ENCODE results near the gene USP43.

Gene USP43

DNA sequence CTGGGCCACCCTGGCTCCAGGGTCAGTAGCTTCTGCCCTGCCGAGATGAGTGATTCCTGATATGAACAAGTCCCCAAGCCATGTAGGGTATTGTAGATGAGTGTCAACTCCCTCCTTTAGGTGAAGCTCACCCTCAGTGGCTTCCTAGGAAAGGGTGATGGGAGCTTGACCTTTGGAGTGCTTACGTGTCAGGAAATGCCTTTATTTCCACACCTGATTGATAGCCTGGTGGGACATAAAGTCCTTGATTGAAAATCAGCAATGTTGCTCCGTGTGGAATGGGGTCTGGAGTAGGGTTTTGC lies 58.4 kb downstream of the USP43 start:
- no peak for DNase-seq (ENCODE audit: low read depth in 2 of 2)

DNA sequence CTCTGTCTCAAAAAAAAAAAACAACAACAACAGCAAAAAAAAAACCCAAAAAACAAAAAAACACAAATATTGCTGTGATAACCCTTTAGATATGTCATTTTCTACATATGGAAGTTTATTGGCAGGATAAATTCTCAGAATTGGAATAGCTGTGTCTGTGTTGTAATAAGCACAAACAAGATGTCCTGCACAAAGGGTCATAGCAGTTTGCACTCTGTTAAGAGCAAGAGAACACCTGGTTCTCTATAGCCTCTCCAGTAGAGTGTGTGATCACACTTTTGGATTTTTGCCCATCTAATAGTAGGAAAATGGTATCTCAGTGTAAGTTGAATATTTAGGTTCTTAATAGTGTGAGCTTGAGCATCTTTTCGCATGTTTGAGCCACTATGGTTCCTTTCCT lies 60.4 kb downstream of the USP43 start:
- no peak for DNase-seq (ENCODE audit: low read depth in 2 of 2)

GRCh38 chr17:9707948-9708347 lies 62.6 kb downstream of the USP43 start:
- no peak for DNase-seq (ENCODE audit: low read depth in 2 of 2)

DNA sequence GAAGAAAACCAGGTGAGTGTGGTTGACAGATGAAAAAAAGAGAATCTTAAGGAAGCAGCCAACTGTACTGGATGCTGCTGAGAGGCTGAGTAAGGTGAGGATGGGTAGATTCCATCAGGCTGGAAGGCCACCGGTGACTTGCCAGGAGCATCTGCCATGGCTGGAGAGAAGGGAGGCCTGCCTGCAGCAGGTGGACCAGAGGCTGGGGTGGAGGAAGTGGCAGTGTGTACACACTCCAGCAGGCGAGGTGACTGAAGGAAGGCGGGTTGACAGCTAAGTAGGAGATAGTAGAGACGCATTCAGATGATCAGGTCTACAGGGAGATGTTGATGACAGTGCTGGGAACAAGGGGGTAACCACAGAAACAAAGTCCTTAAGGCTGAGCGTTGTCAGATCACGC lies 69.5 kb downstream of the USP43 start:
- no peak for DNase-seq (ENCODE audit: low read depth in 2 of 2)

GRCh38 chr17:9715503-9716016 lies 70.2 kb downstream of the USP43 start:
- no peak for DNase-seq (ENCODE audit: low read depth in 2 of 2)

DNA sequence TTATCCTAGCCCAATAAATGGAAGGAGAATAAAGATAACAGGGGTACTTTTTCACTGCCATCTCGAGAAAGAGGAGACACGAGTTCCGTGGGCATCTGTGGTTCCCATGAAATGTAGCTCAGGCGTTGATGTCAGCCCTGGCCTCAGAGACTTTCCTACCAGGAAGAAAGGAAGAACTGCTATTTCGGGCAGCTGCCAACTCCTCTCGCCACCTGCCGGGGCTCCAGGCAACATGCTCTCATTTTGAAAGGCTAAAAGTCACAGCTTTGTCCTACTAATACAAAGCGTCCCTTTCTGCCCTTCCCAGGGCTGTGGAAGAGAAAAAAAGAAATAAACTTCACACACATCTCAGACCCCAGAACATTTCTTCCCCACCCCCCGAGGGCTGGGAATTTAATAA lies 80.3 kb downstream of the USP43 start:
- DNase-seq (ENCODE audit: low read depth in 2 of 2): no peak

DNA sequence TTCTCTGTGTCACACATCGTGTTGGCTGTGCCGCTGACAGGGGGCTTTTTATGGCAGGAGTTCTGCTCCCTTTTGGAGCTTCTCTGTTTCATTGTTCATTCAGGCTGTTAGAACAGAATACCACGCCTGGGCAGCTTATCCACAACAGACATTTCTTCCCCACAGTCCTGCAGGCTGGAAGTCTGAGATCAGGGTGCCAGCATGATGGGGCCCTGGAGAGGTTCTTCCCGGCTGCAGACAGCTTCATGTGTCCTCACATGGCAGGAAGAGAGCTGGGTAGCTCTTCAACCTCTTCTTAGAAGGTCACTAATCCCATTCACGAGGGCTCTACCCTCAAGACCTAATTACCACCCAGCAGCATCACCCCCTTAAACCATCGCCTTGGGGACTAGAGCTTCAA lies 81.0 kb downstream of the USP43 start:
- DNase-seq (ENCODE audit: low read depth in 2 of 2): no peak

DNA sequence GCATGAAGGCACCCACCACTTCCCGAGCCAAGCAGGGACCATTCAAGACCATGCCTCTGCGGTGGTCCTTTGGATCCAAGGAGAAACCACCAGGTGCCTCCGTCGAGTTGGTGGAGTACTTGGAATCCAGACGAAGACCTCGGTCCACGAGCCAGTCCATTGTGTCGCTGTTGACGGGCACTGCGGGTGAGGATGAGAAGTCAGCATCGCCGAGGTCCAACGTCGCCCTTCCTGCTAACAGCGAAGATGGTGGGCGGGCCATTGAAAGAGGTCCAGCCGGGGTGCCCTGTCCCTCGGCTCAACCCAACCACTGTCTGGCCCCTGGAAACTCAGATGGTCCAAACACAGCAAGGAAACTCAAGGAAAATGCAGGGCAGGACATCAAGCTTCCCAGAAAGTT lies 82.7 kb downstream of the USP43 start:
- no peak for DNase-seq (ENCODE audit: low read depth in 2 of 2)

- DNase-seq (ENCODE audit: low read depth in 2 of 2): no peak
Observed at GRCh38 chr17:9728564-9728963, 83.2 kb downstream of the USP43 start.

GRCh38 chr17:9729034-9729650 lies 83.8 kb downstream of the USP43 start:
- no peak for DNase-seq (ENCODE audit: low read depth in 2 of 2)

DNA sequence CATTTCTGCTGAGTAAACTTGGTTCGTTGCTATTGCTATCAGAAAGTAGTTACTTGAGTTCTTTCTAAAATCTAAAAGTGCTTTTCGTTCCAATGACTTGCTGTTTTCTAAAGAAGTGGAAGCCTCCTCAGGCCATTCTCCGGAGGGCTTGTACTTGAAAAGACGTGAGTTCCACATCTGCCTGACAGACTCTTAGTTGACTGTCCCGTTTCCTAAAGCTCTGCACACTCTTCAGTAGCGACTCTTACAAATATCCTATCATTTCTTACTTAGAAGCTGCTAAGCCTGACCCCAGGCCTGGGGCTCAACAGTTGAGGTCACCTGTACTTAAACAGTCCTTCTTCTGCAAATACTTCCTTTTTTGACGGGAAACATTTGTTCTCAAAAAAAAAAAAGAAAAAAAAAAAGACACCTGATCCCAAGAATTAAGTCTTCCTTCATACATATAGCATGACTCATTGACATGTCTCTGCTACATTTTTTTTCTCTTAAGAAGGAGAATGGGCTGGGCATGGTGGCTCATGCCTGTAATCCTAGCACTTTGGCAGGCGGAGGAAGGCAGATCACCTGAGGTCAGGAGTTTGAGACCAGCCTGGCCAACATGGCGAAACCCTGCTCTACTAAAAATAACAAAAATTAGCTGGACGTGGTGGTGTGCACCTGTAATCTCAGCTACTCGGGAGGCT lies 84.6 kb downstream of the USP43 start:
- no peak for DNase-seq (ENCODE audit: low read depth in 2 of 2)

- no peak for DNase-seq (ENCODE audit: low read depth in 2 of 2)
Observed at GRCh38 chr17:9750524-9750923, 105.2 kb downstream of the USP43 start.

DNA sequence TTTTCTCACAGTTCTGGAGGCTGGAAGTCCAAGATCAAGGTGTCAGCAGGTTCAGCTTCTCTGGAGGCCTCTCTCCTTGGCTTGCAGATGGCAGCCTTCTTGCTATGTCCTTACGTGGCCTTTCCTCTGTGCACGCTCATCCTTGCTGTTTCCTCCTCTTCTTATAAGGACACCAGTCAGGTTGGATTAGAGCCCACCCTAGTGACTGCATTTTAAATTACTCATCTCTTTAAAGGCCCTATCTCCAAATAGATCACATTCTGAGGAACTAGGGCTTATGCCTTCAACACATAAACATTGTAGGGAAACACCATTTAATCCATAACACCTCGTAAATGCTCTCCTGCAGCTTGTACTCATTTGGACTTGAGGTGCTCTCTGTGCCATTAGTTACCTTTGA lies 109.8 kb downstream of the USP43 start:
- no peak for DNase-seq (ENCODE audit: low read depth in 2 of 2)

- DNase-seq (ENCODE audit: low read depth in 2 of 2): no peak
Observed at GRCh38 chr17:9760266-9760665, 114.9 kb downstream of the USP43 start.

GRCh38 chr17:9763643-9764042 lies 118.3 kb downstream of the USP43 start:
- no peak for DNase-seq (ENCODE audit: low read depth in 2 of 2)

GRCh38 chr17:9765322-9765721 lies 120.0 kb downstream of the USP43 start:
- DNase-seq (ENCODE audit: low read depth in 2 of 2): no peak

DNA sequence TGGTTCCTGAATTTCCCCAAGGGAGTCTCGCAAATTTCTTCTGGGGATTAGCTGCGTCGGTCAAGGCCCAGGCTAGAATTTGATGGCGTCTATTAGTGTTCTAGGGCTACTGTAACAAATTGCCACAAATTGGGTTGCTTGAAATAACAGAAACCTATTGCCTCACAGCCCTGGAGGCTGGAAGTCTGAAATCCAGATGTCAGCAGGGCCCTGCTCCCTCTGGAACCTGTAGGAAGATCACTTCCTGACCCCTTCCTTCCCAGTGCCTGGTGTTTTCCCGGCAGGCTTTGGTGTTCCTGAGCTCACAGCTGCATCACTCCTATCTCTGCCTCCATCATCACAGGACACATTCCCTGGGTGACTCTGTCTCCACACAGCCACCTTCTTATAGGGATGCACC lies 121.7 kb downstream of the USP43 start:
- DNase-seq (ENCODE audit: low read depth in 2 of 2): no peak

DNA sequence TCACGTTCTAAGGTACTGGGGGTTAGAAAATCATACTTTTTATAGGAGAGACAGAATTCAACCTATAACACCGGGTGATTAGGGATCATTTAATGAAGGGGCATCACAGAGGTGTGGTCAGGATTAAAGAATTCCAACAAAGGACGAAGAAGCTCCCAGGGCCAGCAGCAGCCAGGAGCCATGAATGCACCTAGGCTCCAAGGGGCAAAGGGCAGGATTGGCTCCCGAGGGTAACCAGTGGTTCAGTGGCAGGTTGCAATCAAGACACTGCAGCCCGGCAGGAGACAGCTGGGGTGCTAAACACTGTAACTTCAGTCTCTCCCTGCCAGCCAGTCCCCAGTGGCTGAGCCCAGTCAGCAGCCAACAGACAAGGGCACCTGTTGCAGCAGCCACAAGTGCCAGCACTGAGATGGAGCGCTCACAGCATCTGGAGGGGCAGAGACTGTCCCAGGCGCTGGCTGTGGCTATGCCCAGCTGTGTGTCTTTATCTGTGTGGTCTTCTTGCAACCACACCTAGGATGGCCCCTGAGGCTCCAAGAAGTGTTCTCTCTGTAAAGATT lies 122.2 kb downstream of the USP43 start:
- no peak for DNase-seq (ENCODE audit: low read depth in 2 of 2)

GRCh38 chr17:9768381-9768934 lies 123.1 kb downstream of the USP43 start:
- no peak for DNase-seq (ENCODE audit: low read depth in 2 of 2)

- no peak for DNase-seq (ENCODE audit: low read depth in 2 of 2)
Observed at GRCh38 chr17:9769036-9769695, 123.8 kb downstream of the USP43 start.

GRCh38 chr17:9771465-9771864 lies 126.1 kb downstream of the USP43 start:
- DNase-seq (ENCODE audit: low read depth in 2 of 2): no peak

- no peak for DNase-seq (ENCODE audit: low read depth in 2 of 2)
Observed at GRCh38 chr17:9772658-9773057, 127.3 kb downstream of the USP43 start.

DNA sequence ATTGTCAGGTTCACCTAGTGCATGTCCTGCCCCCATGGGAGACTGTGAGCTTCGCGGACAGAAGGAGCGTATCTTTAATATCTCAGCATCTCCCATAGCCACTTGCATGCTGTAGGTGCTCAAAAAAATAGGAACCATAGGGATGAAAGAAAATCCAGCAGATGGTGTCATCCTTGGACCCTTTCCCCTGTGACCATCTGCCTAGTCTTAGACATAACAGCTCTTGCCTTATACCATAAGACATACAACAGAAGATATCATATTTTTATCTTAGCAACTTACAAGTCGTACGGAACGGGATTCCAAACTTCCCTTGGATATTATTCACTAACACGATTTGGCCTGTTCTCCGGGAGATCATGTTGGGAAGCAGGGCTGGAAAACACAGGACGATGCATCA lies 131.6 kb downstream of the USP43 start:
- no peak for DNase-seq (ENCODE audit: low read depth in 2 of 2)
